H9 (cell line): Measurements from ENCODE around the gene SHISA8. TPM values are rescaled to one million over a fixed set of nuclear protein-coding genes. Genes with fewer than 3 reads are reported as not detected.

ENCODE experiments used
- DNase-seq: peaks from one replicate; pipeline ENCODE4 v3.0.0-alpha.2; 2017
- H2AFZ ChIP-seq: one replicate; pipeline ENCODE4 v1.6.1; 2013; ENCODE audit warnings: mild to moderate bottlenecking, low read length, control low read depth, moderate library complexity
- H2AK5ac ChIP-seq: 2 replicates; pipeline ENCODE4 v1.6.1; 2013; ENCODE audit warnings: low read length, control low read depth, mixed read lengths; ENCODE audit not compliant: insufficient read length
- H2BK120ac ChIP-seq: one replicate; pipeline ENCODE4 v1.6.1; 2013; ENCODE audit warnings: low read depth, mild to moderate bottlenecking, low read length, control low read depth, inconsistent platforms; ENCODE audit not compliant: poor library complexity, severe bottlenecking
- H2BK12ac ChIP-seq: 2 replicates; pipeline ENCODE4 v1.6.1; 2013; ENCODE audit warnings: low read length, control low read depth, mixed read lengths, low read depth; ENCODE audit not compliant: insufficient read length
- H2BK15ac ChIP-seq: 2 replicates; pipeline ENCODE4 v1.6.1; 2013; ENCODE audit warnings: low read depth, low read length, control low read depth
- H2BK20ac ChIP-seq: one replicate; pipeline ENCODE4 v1.6.1; 2013; ENCODE audit warnings: low read depth, mild to moderate bottlenecking, low read length, control low read depth, inconsistent platforms; ENCODE audit not compliant: poor library complexity, severe bottlenecking
- H2BK5ac ChIP-seq: 2 replicates; pipeline ENCODE4 v1.6.1; 2013; ENCODE audit warnings: low read length, control low read depth, mixed read lengths; ENCODE audit not compliant: insufficient read length
- H3K14ac ChIP-seq: 2 replicates; pipeline ENCODE4 v1.6.1; 2013; ENCODE audit warnings: low read length, control low read depth; ENCODE audit not compliant: insufficient read depth
- H3K18ac ChIP-seq: 2 replicates; pipeline ENCODE4 v1.6.1; 2013; ENCODE audit warnings: low read depth, mild to moderate bottlenecking, mixed read lengths, low read length, control low read depth; ENCODE audit not compliant: insufficient read length
- H3K23ac ChIP-seq: 2 replicates; pipeline ENCODE4 v1.6.1; 2013; ENCODE audit warnings: low read length, control low read depth, mixed read lengths, low read depth; ENCODE audit not compliant: insufficient read length
- H3K23me2 ChIP-seq: 2 replicates; pipeline ENCODE4 v1.6.1; 2013; ENCODE audit warnings: low read depth, mild to moderate bottlenecking, mixed read lengths, low read length, control low read depth; ENCODE audit not compliant: insufficient read length, poor library complexity, severe bottlenecking
- H3K27ac ChIP-seq: 2 replicates; pipeline ENCODE4 v1.5.1; 2013; ENCODE audit warnings: low read length, control low read depth, mixed read lengths, low read depth; ENCODE audit not compliant: insufficient read length
- H3K27me3 ChIP-seq: 2 replicates; pipeline ENCODE4 v1.6.1; 2013; ENCODE audit warnings: low read length, control low read depth, inconsistent platforms; ENCODE audit not compliant: insufficient read depth
- H3K4ac ChIP-seq: 2 replicates; pipeline ENCODE4 v1.6.1; 2013; ENCODE audit warnings: low read depth, mild to moderate bottlenecking, control low read depth, inconsistent platforms, low read length, moderate library complexity
- H3K4me1 ChIP-seq: 2 replicates; pipeline ENCODE4 v1.6.1; 2013; ENCODE audit warnings: low read length, control low read depth, inconsistent platforms; ENCODE audit not compliant: insufficient read depth
- H3K4me2 ChIP-seq: 2 replicates; pipeline ENCODE4 v1.6.1; 2013; ENCODE audit warnings: low read length, control low read depth, mixed read lengths; ENCODE audit not compliant: insufficient read length, insufficient read depth
- H3K56ac ChIP-seq: 2 replicates; pipeline ENCODE4 v1.6.1; 2013; ENCODE audit warnings: low read depth, mild to moderate bottlenecking, mixed read lengths, low read length, control low read depth; ENCODE audit not compliant: insufficient read length
- H3K79me1 ChIP-seq: 2 replicates; pipeline ENCODE4 v1.6.1; 2013; ENCODE audit warnings: low read depth, mild to moderate bottlenecking, moderate library complexity, low read length, control low read depth, inconsistent platforms; ENCODE audit not compliant: insufficient read depth, poor library complexity, severe bottlenecking
- H3K79me2 ChIP-seq: 2 replicates; pipeline ENCODE4 v1.6.1; 2013; ENCODE audit warnings: low read length, control low read depth, inconsistent platforms; ENCODE audit not compliant: insufficient read depth
- H3K9ac ChIP-seq: 2 replicates; pipeline ENCODE4 v1.6.1; 2013; ENCODE audit warnings: low read length, control low read depth, mixed read lengths; ENCODE audit not compliant: insufficient read length; ENCODE audit errors: extremely low read depth
- H3K9me3 ChIP-seq: one replicate; pipeline ENCODE4 v1.6.1; 2013; ENCODE audit warnings: low read depth, low read length, inconsistent platforms; ENCODE audit not compliant: control insufficient read depth
- H3T11ph ChIP-seq: one replicate; pipeline ENCODE4 v1.6.1; 2013; ENCODE audit warnings: mild to moderate bottlenecking, low read length, control low read depth, inconsistent platforms
- H4K20me1 ChIP-seq: one replicate; pipeline ENCODE4 v1.6.1; 2013; ENCODE audit not compliant: control insufficient read depth, insufficient read length, insufficient read depth
- H4K5ac ChIP-seq: 2 replicates; pipeline ENCODE4 v1.6.1; 2013; ENCODE audit warnings: low read depth, mild to moderate bottlenecking, mixed read lengths, low read length, control low read depth; ENCODE audit not compliant: insufficient read length
- H4K8ac ChIP-seq: replicated peaks from 2 replicates; pipeline ENCODE4 v1.6.1; 2013; ENCODE audit warnings: low read length, control low read depth, mixed read lengths, low read depth; ENCODE audit not compliant: insufficient read length
- H4K91ac ChIP-seq: 2 replicates; pipeline ENCODE4 v1.6.1; 2013; ENCODE audit warnings: low read depth, mild to moderate bottlenecking, moderate library complexity, mixed read lengths, low read length, control low read depth; ENCODE audit not compliant: insufficient read length
- H3K27ac Mint-ChIP-seq, 3 experiments: 2 replicates in 2 of 3; 3 replicates in 1 of 3; pipeline ENCODE4 v1.8.0; 2020 to 2021; ENCODE audit warnings: mixed read lengths in 3 of 3, mild to moderate bottlenecking in 1 of 3, moderate library complexity in 1 of 3
- H3K27me3 Mint-ChIP-seq: 2 replicates; pipeline ENCODE4 v1.8.0; 2021; ENCODE audit warnings: low read depth, mild to moderate bottlenecking, moderate library complexity, mixed read lengths
- H3K36me3 Mint-ChIP-seq, 3 experiments: 2 replicates in 2 of 3; 3 replicates in 1 of 3; pipeline ENCODE4 v1.8.0; 2020 to 2021; ENCODE audit warnings: low read depth in 3 of 3, mixed read lengths in 3 of 3; ENCODE audit not compliant: insufficient read depth in 1 of 3
- H3K4me1 Mint-ChIP-seq, 2 experiments: 2 replicates each; pipeline ENCODE4 v1.8.0; 2020; ENCODE audit warnings: mixed read lengths in 2 of 2
- H3K4me3 Mint-ChIP-seq, 2 experiments: 2 replicates in 1 of 2; 3 replicates in 1 of 2; pipeline ENCODE4 v1.8.0; 2020 to 2021; ENCODE audit warnings: mild to moderate bottlenecking in 2 of 2, mixed read lengths in 2 of 2, moderate library complexity in 1 of 2
- H3K9me3 Mint-ChIP-seq, 2 experiments: 2 replicates in 1 of 2; 3 replicates in 1 of 2; pipeline ENCODE4 v1.8.0; 2020; ENCODE audit warnings: mild to moderate bottlenecking in 2 of 2, mixed read lengths in 2 of 2, moderate library complexity in 1 of 2
- WGBS: extraction: QIAGEN DNeasy Blood & Tissue Kit; methylation state at CpG from one replicate; pipeline ENCODE4 v1.1.7; 2013; ENCODE audit warnings: missing lambda C conversion rate, low lambda C conversion rate, mixed read lengths; ENCODE audit not compliant: insufficient read length; ENCODE audit errors: extremely low coverage; 5-methylcytosine and 5-hydroxymethylcytosine counted together
- long read RNA-seq: library from polyadenylated mRNA; unstranded; transcript quantifications from one replicate; pipeline ENCODE4 v2.0.0, GENCODE V29; 2020
- total RNA-seq: library from RNA; stranded (reverse); gene quantifications from 2 replicates; pipeline ENCODE4 v1.2.1, GENCODE V29; 2021
- TF ChIP-seq, protein P1 (sequence below): fragments of 200-600 bp; sonication (generic); conservative IDR thresholded peaks from 3 replicates; pipeline ENCODE4 v1.8.0; 2021; ENCODE audit warnings: antibody characterized with exemption, mild to moderate bottlenecking

SHISA8 gene
- total RNA-seq = 0.72 and 1.4 TPM in 2 replicates
- long read RNA-seq = 0 reads

DNA sequence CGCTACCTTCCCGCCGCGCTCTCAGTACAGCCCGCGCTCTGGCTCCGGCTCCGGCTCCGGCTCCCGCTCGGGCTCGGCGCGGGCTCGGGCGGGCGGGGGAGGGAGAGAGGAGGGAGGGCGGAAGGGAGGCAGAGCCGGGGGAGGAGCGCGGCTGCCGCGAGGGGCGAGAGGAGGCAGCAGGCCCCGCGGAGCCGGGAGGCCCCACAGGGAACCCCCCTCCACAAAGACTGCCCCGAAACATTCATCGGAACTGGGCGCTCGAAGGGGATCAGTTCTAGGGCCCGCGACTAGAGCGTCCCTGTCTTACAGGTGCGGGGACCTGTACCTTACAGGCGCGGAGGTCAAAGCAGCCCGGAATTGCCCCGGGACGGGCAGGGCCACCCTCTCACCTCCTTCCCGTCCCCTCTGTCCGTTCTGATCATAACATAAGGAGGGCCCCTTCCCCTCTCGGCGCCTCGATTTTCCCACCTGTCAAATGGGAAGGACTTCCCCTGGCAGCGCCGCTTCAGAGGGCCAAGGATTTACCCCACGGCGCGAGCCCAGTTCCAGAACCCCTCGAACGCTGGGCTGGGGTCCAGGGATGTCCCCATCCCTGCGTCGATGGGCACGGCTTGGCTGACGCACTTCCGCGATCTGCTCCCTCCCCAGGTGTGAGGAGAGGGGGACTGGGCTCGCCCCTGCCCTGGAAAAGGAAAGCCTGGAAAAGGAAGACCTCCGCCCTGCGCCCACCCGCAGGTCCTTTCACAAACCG lies at the start of gene SHISA8:
SHISA8 (minus strand) TSS at position 40 of the 751 bp plus-strand sequence. CDS start 407 bp downstream, outside the sequence.
- Histone ChIP-seq H4K20me1 (peaks cover 2% of the 10 kb centered on the region), H2BK15ac (no peak within 1 kb of the TSS), H3T11ph (no peak within 1 kb of the TSS), H3K9me3 (no peaks in the 10 kb centered on the region), H3K14ac (no peak within 1 kb of the TSS; the same call in 1 of the 2 replicates), H4K8ac (no peak within 1 kb of the TSS), H3K79me1 (no peaks in the 10 kb centered on the region), H2AFZ (no peak within 1 kb of the TSS), H4K5ac (no peak within 1 kb of the TSS), H2BK5ac (no peak within 1 kb of the TSS), H3K18ac (no peak within 1 kb of the TSS), H3K56ac (no peak within 1 kb of the TSS), H2BK20ac (no peak within 1 kb of the TSS), H3K9ac (no peak within 1 kb of the TSS), H2BK120ac (no peak within 1 kb of the TSS), H3K4me1 (peaks cover 2% of the 10 kb centered on the region; the same call in 1 of the 2 replicates), H3K27ac (no peak within 1 kb of the TSS), H2BK12ac (no peak within 1 kb of the TSS), H4K91ac (no peak within 1 kb of the TSS), H3K79me2 (no peaks in the 10 kb centered on the region), H2AK5ac (no peak within 1 kb of the TSS), H3K4ac (no peak within 1 kb of the TSS), H3K23ac (no peak within 1 kb of the TSS), H3K27me3 (peaks cover 62% of the 10 kb centered on the region), H3K23me2 (peaks cover 12% of the 10 kb centered on the region), H3K4me2 (peak within 1 kb of the TSS; percentile 45)
- no CpG with 5 or more reads among the region's 63 CpGs for WGBS
- no peak within 1 kb of the TSS for H3K27ac Mint-ChIP-seq
- no peaks in the 10 kb centered on the region; a peak in 2 of 5 replicates for H3K9me3 Mint-ChIP-seq
- peaks cover 7 to 24% of the 10 kb centered on the region in 2 experiments; a peak in 3 of 4 replicates for H3K4me1 Mint-ChIP-seq
- no peaks in the 10 kb centered on the region; a peak in 2 of 7 replicates for H3K36me3 Mint-ChIP-seq
- peaks cover 84% of the 10 kb centered on the region for H3K27me3 Mint-ChIP-seq
- TF ChIP-seq, protein P1, sequence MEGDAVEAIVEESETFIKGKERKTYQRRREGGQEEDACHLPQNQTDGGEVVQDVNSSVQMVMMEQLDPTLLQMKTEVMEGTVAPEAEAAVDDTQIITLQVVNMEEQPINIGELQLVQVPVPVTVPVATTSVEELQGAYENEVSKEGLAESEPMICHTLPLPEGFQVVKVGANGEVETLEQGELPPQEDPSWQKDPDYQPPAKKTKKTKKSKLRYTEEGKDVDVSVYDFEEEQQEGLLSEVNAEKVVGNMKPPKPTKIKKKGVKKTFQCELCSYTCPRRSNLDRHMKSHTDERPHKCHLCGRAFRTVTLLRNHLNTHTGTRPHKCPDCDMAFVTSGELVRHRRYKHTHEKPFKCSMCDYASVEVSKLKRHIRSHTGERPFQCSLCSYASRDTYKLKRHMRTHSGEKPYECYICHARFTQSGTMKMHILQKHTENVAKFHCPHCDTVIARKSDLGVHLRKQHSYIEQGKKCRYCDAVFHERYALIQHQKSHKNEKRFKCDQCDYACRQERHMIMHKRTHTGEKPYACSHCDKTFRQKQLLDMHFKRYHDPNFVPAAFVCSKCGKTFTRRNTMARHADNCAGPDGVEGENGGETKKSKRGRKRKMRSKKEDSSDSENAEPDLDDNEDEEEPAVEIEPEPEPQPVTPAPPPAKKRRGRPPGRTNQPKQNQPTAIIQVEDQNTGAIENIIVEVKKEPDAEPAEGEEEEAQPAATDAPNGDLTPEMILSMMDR = no peak
- no peak for DNase-seq
- peak within 1 kb of the TSS; percentile 51 to 83 for H3K4me3 Mint-ChIP-seq
